Kidney (tissue), 14 donors: ENCODE results near the gene OR4E1. TPM values are rescaled to one million over a fixed set of nuclear protein-coding genes. Genes with fewer than 3 reads are reported as not detected.

Experiments
- DNase-seq, 5 donors: peaks; one replicate each; pipeline ENCODE4 v3.0.0-alpha.2; 2013 to 2020
- FAIRE-seq: peaks from 2 replicates; lab custom pipeline; 2012; peaks lifted over from hg19 to GRCh38; lab: Jason Lieb, UNC
- H3K27ac ChIP-seq, 2 donors: one replicate each; pipeline ENCODE4 v1.7.0; 2013; ENCODE audit warnings: low read depth in 2 of 2, low read length in 2 of 2, inconsistent platforms in 1 of 2
- H3K27me3 ChIP-seq: one replicate; pipeline ENCODE4 v1.7.1; 2013; ENCODE audit warnings: low read length, inconsistent platforms; ENCODE audit not compliant: control insufficient read depth, insufficient read depth
- H3K36me3 ChIP-seq, 3 donors: one replicate each; pipeline versions ENCODE4 v1.7.0 to v1.7.1; 2013; ENCODE audit warnings: low read length in 3 of 3, control low read depth in 1 of 3, inconsistent platforms in 1 of 3; ENCODE audit not compliant: insufficient read depth in 3 of 3, control insufficient read depth in 2 of 3
- H3K4me1 ChIP-seq, 3 donors: one replicate each; pipeline versions ENCODE4 v1.7.0 to v1.7.1; 2013; ENCODE audit warnings: low read length in 3 of 3, inconsistent platforms in 1 of 3, low read depth in 1 of 3; ENCODE audit not compliant: control insufficient read depth in 2 of 3, insufficient read depth in 2 of 3
- H3K4me3 ChIP-seq, 3 donors: one replicate each; pipeline versions ENCODE4 v1.7.0 to v1.8.1; 2013; ENCODE audit warnings: low read length in 3 of 3, control low read depth in 1 of 3, inconsistent platforms in 1 of 3
- H3K9ac ChIP-seq, 3 donors: one replicate each; pipeline versions ENCODE4 v1.7.0 to v1.7.1; 2013; ENCODE audit warnings: low read length in 3 of 3, control low read depth in 1 of 3, inconsistent platforms in 1 of 3
- H3K9me3 ChIP-seq, 3 donors: one replicate each; pipeline versions ENCODE4 v1.7.0 to v1.7.1; 2013; ENCODE audit warnings: low read length in 3 of 3, control low read depth in 1 of 3, inconsistent platforms in 1 of 3; ENCODE audit not compliant: control insufficient read depth in 2 of 3, insufficient read depth in 1 of 3
- CTCF ChIP-seq: IDR thresholded peaks from 3 replicates; pipeline ENCODE4 v1.5.1; 2012; ENCODE audit warnings: mild to moderate bottlenecking, moderate library complexity, borderline replicate concordance; ENCODE audit not compliant: insufficient read depth; ENCODE audit errors: extremely low read depth
- intact Hi-C: fragments of 100-400 bp; cut with DNase I; formaldehyde crosslinking; loops from one replicate; pipeline ENCODE4 v1.11.1; 2022
- polyA plus RNA-seq: library from polyadenylated mRNA; stranded (reverse); fragments of 350-450 nt; fragmentation: Illumina TruSeq; extraction: RNeasy Lipid Tissue Mini Kit (QIAGEN cat#74804); gene quantifications from one replicate; pipeline ENCODE4 v1.2.3, GENCODE V29; 2014; ENCODE audit warnings: low read depth, low replicate concordance; ENCODE audit not compliant: insufficient read depth
- total RNA-seq: library from RNA; stranded (reverse); fragmentation: NEBNext Ultra II Directional; extraction: Animal tissue kit (Norgen Biotek cat#: 25700); gene quantifications from one replicate; pipeline ENCODE4 v1.2.1, GENCODE V29; 2021
- donor health status: control.
- donor health status: control.
- donor health status: control.
- donor health status: control.
- donor health status: control.
- donor health status: DM: yes; HTN: yes; CAD: no.
- donor health status: Normal renal cell carcinoma (clear cell type).

OR4E1 gene
- total and polyA plus RNA-seq, 2 donors from 2014 or later = not detected

- no peak overlapping the region for H3K27ac ChIP-seq
- DNase-seq = no peak
- no peak for FAIRE-seq
- no peaks in the 10 kb centered on the region for H3K27me3 ChIP-seq
- H3K9ac ChIP-seq = no peak overlapping the region
- TF ChIP-seq CTCF = no peak
- no peak overlapping the region for H3K4me3 ChIP-seq
- peaks cover 0 to 10% (median 4%) of the 10 kb centered on the region in 3 donors for H3K9me3 ChIP-seq
- no peaks in the 10 kb centered on the region for H3K4me1 ChIP-seq
- intact Hi-C loops = no loop called here
- H3K36me3 ChIP-seq = no peaks in the 10 kb centered on the region
Observed at GRCh38 chr14:21671371-21671770, 2.2 kb downstream of the OR4E1 start.

- H3K36me3 ChIP-seq = no peaks in the 10 kb centered on the region
- no peaks in the 10 kb centered on the region for H3K4me1 ChIP-seq
- H3K9ac ChIP-seq = no peak overlapping the region
- FAIRE-seq = no peak
- intact Hi-C loops = no loop called here
- no peak for DNase-seq
- no peak overlapping the region for H3K4me3 ChIP-seq
- H3K9me3 ChIP-seq = no peaks in the 10 kb centered on the region
- TF ChIP-seq CTCF = no peak
- no peaks in the 10 kb centered on the region for H3K27me3 ChIP-seq
- H3K27ac ChIP-seq = no peak overlapping the region
Observed at GRCh38 chr14:21669284-21669683, 4.3 kb downstream of the OR4E1 start.

GRCh38 chr14:21668377-21668776, 5.2 kb downstream of the OR4E1 start:
- H3K27me3 ChIP-seq = no peaks in the 10 kb centered on the region
- no peaks in the 10 kb centered on the region for H3K4me1 ChIP-seq
- H3K9me3 ChIP-seq = no peaks in the 10 kb centered on the region
- H3K4me3 ChIP-seq = no peak overlapping the region
- H3K36me3 ChIP-seq = no peaks in the 10 kb centered on the region
- no peak overlapping the region for H3K27ac ChIP-seq
- DNase-seq (no peak), FAIRE-seq (no peak)
- no peak for TF ChIP-seq CTCF
- intact Hi-C loops = no loop called here
- H3K9ac ChIP-seq = no peak overlapping the region

GRCh38 chr14:21656980-21657379, 16.6 kb downstream of the OR4E1 start:
- Histone ChIP-seq H3K27ac (no peak overlapping the region), H3K27me3 (no peaks in the 10 kb centered on the region), H3K9me3 (no peaks in the 10 kb centered on the region), H3K9ac (no peak overlapping the region), H3K4me1 (no peaks in the 10 kb centered on the region), H3K4me3 (no peak overlapping the region), H3K36me3 (no peaks in the 10 kb centered on the region)
- intact Hi-C loops = no loop called here
- no peak for TF ChIP-seq CTCF
- DNase-seq = no peak
- FAIRE-seq = no peak
